ENCODE measurements around the gene TMEM86A. TPM values are rescaled to one million over a fixed set of nuclear protein-coding genes. Genes with fewer than 3 reads are reported as not detected.
"Not testable (repeated sequence)": the region's sequence is repeated elsewhere in the genome, so short reads cannot be mapped to it uniquely, and the experiment has no call there.

TMEM86A gene, protein sequence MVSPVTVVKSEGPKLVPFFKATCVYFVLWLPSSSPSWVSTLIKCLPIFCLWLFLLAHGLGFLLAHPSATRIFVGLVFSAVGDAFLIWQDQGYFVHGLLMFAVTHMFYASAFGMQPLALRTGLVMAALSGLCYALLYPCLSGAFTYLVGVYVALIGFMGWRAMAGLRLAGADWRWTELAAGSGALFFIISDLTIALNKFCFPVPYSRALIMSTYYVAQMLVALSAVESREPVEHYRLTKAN
- total RNA-seq (1 to 10 TPM; 1.0 to 1.3 TPM), polyA plus RNA-seq (0.54 TPM)

DNA sequence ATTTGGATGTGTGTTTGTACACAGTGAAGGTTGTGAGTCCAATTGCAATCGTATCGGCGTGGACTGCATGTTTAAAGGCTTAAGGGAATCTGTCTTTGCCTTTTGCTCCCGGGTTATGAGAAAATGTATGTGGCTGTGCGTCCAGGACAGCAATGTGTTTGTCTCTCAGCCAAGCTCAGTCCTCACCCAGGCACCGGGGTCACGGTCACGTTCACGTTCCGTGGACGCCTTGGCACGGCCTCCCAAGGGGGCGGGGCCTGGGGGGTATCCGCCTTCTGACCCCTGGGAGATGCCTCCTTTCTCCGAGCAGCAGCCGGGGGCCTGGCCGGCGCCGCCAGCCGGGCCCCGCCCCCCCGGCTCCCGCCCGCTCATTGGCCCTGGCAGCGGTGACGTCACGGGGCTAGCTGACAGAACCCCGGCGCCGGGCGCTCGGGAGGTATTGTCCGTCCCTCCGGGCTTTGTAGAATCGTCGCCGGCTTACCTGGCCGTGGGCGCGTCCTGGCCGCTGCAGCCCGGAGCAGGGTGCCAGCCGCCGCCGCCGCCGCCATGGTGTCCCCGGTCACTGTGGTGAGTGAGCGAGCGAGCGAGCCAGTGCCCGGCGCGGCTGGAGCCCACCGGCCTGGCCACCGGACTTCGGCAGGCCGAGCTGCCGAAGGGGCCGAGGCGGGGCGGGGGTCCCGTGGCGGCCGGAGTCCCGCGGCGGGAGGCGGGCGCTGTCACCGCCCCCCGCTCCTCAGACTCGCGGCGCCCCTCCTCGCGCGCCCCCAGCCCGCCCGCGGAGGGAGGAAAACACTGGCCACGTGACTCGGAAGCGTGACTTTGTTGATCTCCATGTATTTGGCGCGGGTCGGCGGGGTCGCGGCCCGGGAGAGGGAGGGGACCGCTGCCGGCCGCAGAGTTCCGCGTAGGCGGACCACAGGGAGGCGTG, at the start of gene TMEM86A:
TMEM86A (plus strand) TSS at position 439 of the 928 bp plus-strand sequence; CDS start at position 547, 108 bp downstream.
- H3K36me3 Mint-ChIP-seq = peaks cover 0 to 4% (median 3%) of the 10 kb centered on the region in 3 donors
- Histone ChIP-seq H3K27ac (ENCODE audit: low read depth, low read length) (no peak within 1 kb of the TSS), H3K9me3 (ENCODE audit: low read length) (no peaks in the 10 kb centered on the region), H3K27me3 (ENCODE audit: insufficient read depth, low read length, poor library complexity, severe bottlenecking) (no peaks in the 10 kb centered on the region), H3K4me1 (ENCODE audit: insufficient read depth, low read length) (peaks cover 12% of the 10 kb centered on the region), H3K36me3 (ENCODE audit: insufficient read depth, low read length) (no peaks in the 10 kb centered on the region), H3K4me3 (ENCODE audit: low read length) (peak within 1 kb of the TSS; percentile 29)
- ChIA-PET POLR2A (interaction anchor here (0.7 to 1.2 kb wide), 5 partner anchors 26 to 117 kb away, joined by 3 to 4 read pairs (median 4); partner anchors contain the start of gene UEVLD), CTCF (interaction anchor here (0.6 to 2.5 kb wide), 3 partner anchors 8 to 29 kb away, joined by 3 to 13 read pairs (median 3); no protein-coding TSS in a partner anchor)
- H3K9me3 Mint-ChIP-seq = no peaks in the 10 kb centered on the region
- H3K27ac Mint-ChIP-seq = peak within 1 kb of the TSS; percentile 48 to 96 (median 88)
- H3K4me1 Mint-ChIP-seq = peaks cover 12 to 19% (median 13%) of the 10 kb centered on the region in 3 donors
- H3K4me3 Mint-ChIP-seq = peak within 1 kb of the TSS; percentile 77 to 92 (median 85)
- DNase-seq = peak; percentile 87 to 95 (median 91)
- H3K27me3 Mint-ChIP-seq = no peaks in the 10 kb centered on the region

DNA sequence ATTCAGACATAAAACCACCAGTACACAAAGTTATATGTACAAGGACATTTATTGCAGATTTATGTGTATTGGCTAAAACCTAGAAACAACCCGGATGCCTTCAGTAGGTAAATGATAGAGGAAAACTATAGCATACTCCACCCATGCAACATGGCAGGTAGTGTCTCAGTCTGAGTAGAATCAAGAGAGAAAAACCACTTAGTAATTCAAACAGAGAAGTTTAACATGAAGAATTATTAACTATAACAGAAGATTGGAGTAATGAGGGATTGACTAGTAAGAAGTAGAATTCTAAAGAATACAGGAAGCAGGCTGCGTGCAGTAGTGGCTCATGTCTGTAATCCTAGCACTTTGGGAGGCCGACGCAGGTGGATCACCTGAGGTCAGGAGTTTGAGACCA, 48.2 kb upstream of the TMEM86A start:
- no peaks in the 10 kb centered on the region for H3K27me3 Mint-ChIP-seq
- CTCF ChIA-PET = interaction anchor here (0.9 kb wide), 1 partner anchor 110 kb away, joined by 3 read pairs; no protein-coding TSS in a partner anchor
- Histone ChIP-seq H3K27me3 (ENCODE audit: insufficient read depth, low read length, poor library complexity, severe bottlenecking) (no peaks in the 10 kb centered on the region), H3K4me1 (ENCODE audit: insufficient read depth, low read length) (no peaks in the 10 kb centered on the region), H3K36me3 (ENCODE audit: insufficient read depth, low read length) (no peaks in the 10 kb centered on the region), H3K9me3 (ENCODE audit: low read length) (no peaks in the 10 kb centered on the region), H3K27ac (ENCODE audit: low read depth, low read length) (no peak overlapping the region), H3K4me3 (ENCODE audit: low read length) (no peak overlapping the region)
- peak overlapping the region in 2 of 8 donors; percentile 3 to 13 for H3K27ac Mint-ChIP-seq
- DNase-seq = no peak
- H3K4me1 Mint-ChIP-seq = peaks cover 0 to 9% (median 3%) of the 10 kb centered on the region in 3 donors
- H3K4me3 Mint-ChIP-seq = peak overlapping the region in 1 of 7 donors; percentile 54
- no peaks in the 10 kb centered on the region for H3K36me3 Mint-ChIP-seq
- POLR2A ChIA-PET = interaction anchor here (0.6 kb wide), 1 partner anchor 268 kb away, joined by 6 read pairs; no protein-coding TSS in a partner anchor
- H3K9me3 Mint-ChIP-seq = no peaks in the 10 kb centered on the region

DNA sequence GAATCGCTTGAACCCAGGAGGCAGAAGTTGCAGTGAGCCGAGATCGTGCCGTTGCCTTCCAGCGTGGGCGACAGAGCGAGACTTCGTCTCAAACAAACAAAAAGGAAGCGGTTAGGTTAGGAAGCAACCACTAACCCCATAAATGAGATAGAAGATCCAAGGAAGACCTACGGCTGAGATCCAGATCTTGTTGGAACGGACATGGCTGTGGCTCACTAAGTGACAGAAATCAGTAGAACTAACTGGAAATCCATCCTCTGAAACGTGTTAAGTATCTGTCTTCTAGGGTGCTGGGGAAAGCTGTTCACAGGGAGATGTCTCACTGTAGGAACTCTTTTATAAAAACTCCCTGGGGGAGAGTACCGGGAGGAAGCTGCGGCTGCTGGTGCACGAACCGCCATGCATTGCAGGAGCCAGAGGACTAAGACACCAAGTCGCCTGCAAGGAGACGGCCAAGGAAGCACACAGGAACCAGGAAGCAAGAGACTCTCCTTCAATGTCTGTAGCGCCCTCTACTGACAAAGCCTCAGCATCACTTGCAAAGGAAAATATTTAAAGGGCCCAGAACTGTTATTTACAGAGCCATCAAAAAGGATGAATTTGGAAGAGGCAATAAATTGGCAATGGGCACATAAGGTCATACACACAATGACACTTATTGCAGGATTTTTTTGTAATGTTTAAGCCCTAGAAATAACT, 47.6 kb upstream of the TMEM86A start:
- POLR2A ChIA-PET = no interaction called here

DNA sequence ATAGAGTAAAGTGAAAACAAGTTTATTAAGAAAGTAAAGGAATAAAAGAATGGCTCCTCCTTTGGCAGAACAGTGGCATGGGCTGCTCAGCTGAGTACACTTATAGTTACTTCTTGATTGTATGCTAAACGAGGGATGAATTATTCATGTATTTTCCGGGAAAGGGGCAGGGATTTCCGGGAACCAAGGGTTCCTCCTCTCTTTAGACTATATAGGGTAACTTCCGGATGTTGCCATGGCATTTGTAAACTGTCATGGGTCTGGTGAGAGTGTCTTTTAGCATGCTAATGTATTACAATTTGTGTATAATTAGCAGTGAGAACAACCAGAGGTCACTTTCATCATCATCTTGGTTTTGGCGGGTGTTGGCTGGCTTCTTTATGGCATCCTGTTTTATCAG, 40.9 kb upstream of the TMEM86A start:
- Mint-ChIP-seq H3K27ac (no peak overlapping the region), H3K27me3 (peaks cover 10 to 22% of the 10 kb centered on the region in 2 donors), H3K4me3 (no peak overlapping the region), H3K4me1 (peaks cover 0 to 4% (median 0%) of the 10 kb centered on the region in 3 donors), H3K36me3 (peaks cover 0 to 23% (median 2%) of the 10 kb centered on the region in 3 donors), H3K9me3 (peaks cover 0 to 4% (median 0%) of the 10 kb centered on the region in 5 donors)
- Histone ChIP-seq H3K27me3 (ENCODE audit: insufficient read depth, low read length, poor library complexity, severe bottlenecking) (no peaks in the 10 kb centered on the region), H3K4me3 (ENCODE audit: low read length) (no peak overlapping the region), H3K9me3 (ENCODE audit: low read length) (no peaks in the 10 kb centered on the region), H3K4me1 (ENCODE audit: insufficient read depth, low read length) (no peaks in the 10 kb centered on the region), H3K36me3 (ENCODE audit: insufficient read depth, low read length) (no peaks in the 10 kb centered on the region), H3K27ac (ENCODE audit: low read depth, low read length) (no peak overlapping the region)
- ChIA-PET POLR2A (no interaction called here), CTCF (interaction anchor here (1.6 kb wide), 1 partner anchor 70 kb away, joined by 5 read pairs; no protein-coding TSS in a partner anchor)
- no peak for DNase-seq

More for the DNA sequence above, 47.6 kb upstream of the TMEM86A start:
- no peak overlapping the region for H3K4me3 ChIP-seq (ENCODE audit: low read length)
- DNase-seq = peak in 4 of 5 donors; percentile 8 to 38 (median 28)
- H3K4me1 Mint-ChIP-seq = peaks cover 0 to 9% (median 3%) of the 10 kb centered on the region in 3 donors
- no peaks in the 10 kb centered on the region for H3K36me3 Mint-ChIP-seq
- H3K4me3 Mint-ChIP-seq = peak overlapping the region in 1 of 7 donors; percentile 54
- no peaks in the 10 kb centered on the region for H3K27me3 ChIP-seq (ENCODE audit: insufficient read depth, low read length, poor library complexity, severe bottlenecking)
- H3K27ac ChIP-seq (ENCODE audit: low read depth, low read length) = no peak overlapping the region
- no peaks in the 10 kb centered on the region for H3K36me3 ChIP-seq (ENCODE audit: insufficient read depth, low read length)
- H3K27ac Mint-ChIP-seq = peak overlapping the region in 5 of 8 donors; percentile 31 to 90 (median 76)
- no peaks in the 10 kb centered on the region for H3K4me1 ChIP-seq (ENCODE audit: insufficient read depth, low read length)
- CTCF ChIA-PET = interaction anchor here (1.8 kb wide), 1 partner anchor 111 kb away, joined by 7 read pairs; no protein-coding TSS in a partner anchor
- H3K9me3 ChIP-seq (ENCODE audit: low read length) = no peaks in the 10 kb centered on the region
- H3K27me3 Mint-ChIP-seq = no peaks in the 10 kb centered on the region
- H3K9me3 Mint-ChIP-seq = no peaks in the 10 kb centered on the region

DNA sequence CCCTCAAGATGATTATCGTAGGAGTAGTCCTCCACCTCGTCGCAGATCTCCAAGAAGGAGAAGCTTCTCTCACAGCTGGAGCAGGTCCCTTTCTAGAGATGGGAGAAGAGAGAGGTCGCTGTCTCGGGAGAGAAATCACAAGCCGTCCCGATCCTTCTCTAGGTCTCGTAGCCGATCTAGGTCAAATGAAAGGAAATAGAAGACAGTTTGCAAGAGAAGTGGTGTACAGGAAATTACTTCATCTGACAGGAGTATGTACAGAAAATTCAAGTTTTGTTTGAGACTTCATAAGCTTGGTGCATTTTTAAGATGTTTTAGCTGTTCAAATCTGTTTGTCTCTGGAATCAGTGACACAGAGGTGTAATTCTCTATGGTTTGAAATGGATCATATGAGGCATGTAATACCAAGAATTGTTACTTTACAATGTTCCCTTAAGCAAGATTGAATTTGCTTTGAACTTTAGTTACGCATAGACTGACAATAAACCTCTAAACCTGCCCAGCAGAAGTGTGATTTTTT, 33.2 kb upstream of the TMEM86A start:
- CTCF ChIA-PET; H3K9me3 Mint-ChIP-seq; H3K4me3 ChIP-seq (ENCODE audit: low read length); H3K9me3 ChIP-seq (ENCODE audit: low read length); H3K36me3 ChIP-seq (ENCODE audit: insufficient read depth, low read length); H3K27me3 ChIP-seq (ENCODE audit: insufficient read depth, low read length, poor library complexity, severe bottlenecking); POLR2A ChIA-PET; H3K27ac ChIP-seq (ENCODE audit: low read depth, low read length); H3K27me3 Mint-ChIP-seq; DNase-seq; H3K36me3 Mint-ChIP-seq: not testable (repeated sequence)
- Mint-ChIP-seq H3K27ac (peak overlapping the region in 7 of 8 donors; percentile 75 to 97 (median 91)), H3K4me1 (peaks cover 25 to 35% (median 31%) of the 10 kb centered on the region in 3 donors), H3K4me3 (peak overlapping the region; percentile 52 to 93 (median 88))
- H3K4me1 ChIP-seq (ENCODE audit: insufficient read depth, low read length) = peaks cover 10% of the 10 kb centered on the region

DNA sequence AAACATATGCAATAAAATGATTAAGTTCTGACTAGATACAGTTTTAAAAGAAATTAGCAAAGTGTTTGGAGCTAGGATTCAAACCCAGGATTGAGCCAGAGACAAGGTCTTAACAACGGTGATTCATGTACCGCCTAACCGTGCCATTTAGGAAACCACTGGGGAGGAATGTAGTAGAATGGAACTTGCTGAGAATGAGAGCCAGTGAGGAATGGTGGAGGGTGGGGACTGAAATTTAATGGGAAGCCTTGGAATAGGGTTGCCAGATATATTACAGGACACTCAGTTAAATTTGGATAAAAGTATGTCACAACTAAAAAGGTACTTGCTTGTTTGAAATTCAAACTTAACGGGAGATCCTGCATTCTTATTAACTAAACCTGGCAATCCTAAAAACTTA, 30.4 kb upstream of the TMEM86A start:
- ChIA-PET CTCF (no interaction called here), POLR2A (no interaction called here)
- H3K27me3 ChIP-seq (ENCODE audit: insufficient read depth, low read length, poor library complexity, severe bottlenecking) = no peaks in the 10 kb centered on the region
- Mint-ChIP-seq H3K36me3 (no peaks in the 10 kb centered on the region), H3K9me3 (no peaks in the 10 kb centered on the region), H3K4me1 (peaks cover 35 to 53% (median 49%) of the 10 kb centered on the region in 3 donors), H3K27ac (peak overlapping the region in 2 of 8 donors; percentile 78 to 88), H3K4me3 (peak overlapping the region in 2 of 7 donors; percentile 9 to 49), H3K27me3 (no peaks in the 10 kb centered on the region)
- no peak overlapping the region for H3K27ac ChIP-seq (ENCODE audit: low read depth, low read length)
- no peaks in the 10 kb centered on the region for H3K36me3 ChIP-seq (ENCODE audit: insufficient read depth, low read length)
- H3K4me3 ChIP-seq (ENCODE audit: low read length) = no peak overlapping the region
- no peak for DNase-seq
- H3K4me1 ChIP-seq (ENCODE audit: insufficient read depth, low read length) = peaks cover 30% of the 10 kb centered on the region
- H3K9me3 ChIP-seq (ENCODE audit: low read length) = no peaks in the 10 kb centered on the region

DNA sequence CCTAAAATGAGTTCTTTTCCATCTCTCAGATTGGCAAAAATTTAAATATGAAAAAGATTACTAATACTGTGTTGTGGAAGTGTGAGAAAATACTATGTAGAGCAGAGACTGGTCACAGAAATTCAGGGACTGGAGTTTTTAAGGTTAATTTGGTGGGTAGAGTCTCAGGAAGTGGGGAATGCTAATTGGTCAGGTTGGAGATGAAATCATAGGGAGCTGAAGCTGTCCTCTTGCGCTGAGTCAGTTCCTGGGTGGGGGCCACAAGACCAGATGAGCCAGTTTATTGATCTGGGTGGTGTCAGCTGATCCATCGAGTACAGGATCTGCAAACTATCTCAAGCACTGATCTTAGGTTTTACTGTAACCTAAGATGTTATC, 29.4 kb upstream of the TMEM86A start:
- Histone ChIP-seq H3K9me3 (ENCODE audit: low read length) (no peaks in the 10 kb centered on the region), H3K27me3 (ENCODE audit: insufficient read depth, low read length, poor library complexity, severe bottlenecking) (no peaks in the 10 kb centered on the region), H3K4me1 (ENCODE audit: insufficient read depth, low read length) (peaks cover 33% of the 10 kb centered on the region), H3K36me3 (ENCODE audit: insufficient read depth, low read length) (no peaks in the 10 kb centered on the region), H3K27ac (ENCODE audit: low read depth, low read length) (no peak overlapping the region), H3K4me3 (ENCODE audit: low read length) (no peak overlapping the region)
- H3K9me3 Mint-ChIP-seq = no peaks in the 10 kb centered on the region
- H3K4me3 Mint-ChIP-seq = peak overlapping the region in 5 of 7 donors; percentile 2 to 71 (median 30)
- DNase-seq = no peak
- H3K27me3 Mint-ChIP-seq = peaks cover 0 to 1% of the 10 kb centered on the region in 2 donors
- peaks cover 39 to 57% (median 49%) of the 10 kb centered on the region in 3 donors for H3K4me1 Mint-ChIP-seq
- H3K36me3 Mint-ChIP-seq = no peaks in the 10 kb centered on the region
- CTCF ChIA-PET = interaction anchor here (1.4 to 1.5 kb wide), 3 partner anchors 36 to 62 kb away, joined by 3 to 4 read pairs (median 3); no protein-coding TSS in a partner anchor
- POLR2A ChIA-PET = no interaction called here
- H3K27ac Mint-ChIP-seq = peak overlapping the region; percentile 40 to 92 (median 74)
